Transverse colon (tissue), 3 donors: ENCODE data around the gene FRMPD4.

Experiments
- CTCF ChIP-seq, 5 experiments: fragments of 200-600 bp in 3 of 5; fragments of 450-650 bp in 2 of 5; sonication (generic) in 3 of 5; IDR thresholded peaks; 1 replicate in 2 of 5; 2 replicates in 3 of 5; pipeline ENCODE4 v1.5.1; 2016 to 2017; ENCODE audit warnings: antibody characterized with exemption in 5 of 5, inconsistent platforms in 3 of 5, mild to moderate bottlenecking in 2 of 5, moderate library complexity in 1 of 5
- EP300 ChIP-seq: sonication (generic); formaldehyde crosslinking; IDR thresholded peaks from one replicate; pipeline ENCODE4 v1.6.1; 2017; ENCODE audit warnings: antibody characterized with exemption, low read depth

- TF ChIP-seq CTCF (IDR thresholded peaks at IDR 0.05) = no peak
- TF ChIP-seq EP300 = no peak
Observed at GRCh38 chrX:12716574-12716973, 578.3 kb downstream of the FRMPD4 start.
